ENCODE measurements around the gene MRPS16.
A peak's percentile ranks its signal among the peaks of the same experiment; 100 is the strongest.

MRPS16 gene

DNA sequence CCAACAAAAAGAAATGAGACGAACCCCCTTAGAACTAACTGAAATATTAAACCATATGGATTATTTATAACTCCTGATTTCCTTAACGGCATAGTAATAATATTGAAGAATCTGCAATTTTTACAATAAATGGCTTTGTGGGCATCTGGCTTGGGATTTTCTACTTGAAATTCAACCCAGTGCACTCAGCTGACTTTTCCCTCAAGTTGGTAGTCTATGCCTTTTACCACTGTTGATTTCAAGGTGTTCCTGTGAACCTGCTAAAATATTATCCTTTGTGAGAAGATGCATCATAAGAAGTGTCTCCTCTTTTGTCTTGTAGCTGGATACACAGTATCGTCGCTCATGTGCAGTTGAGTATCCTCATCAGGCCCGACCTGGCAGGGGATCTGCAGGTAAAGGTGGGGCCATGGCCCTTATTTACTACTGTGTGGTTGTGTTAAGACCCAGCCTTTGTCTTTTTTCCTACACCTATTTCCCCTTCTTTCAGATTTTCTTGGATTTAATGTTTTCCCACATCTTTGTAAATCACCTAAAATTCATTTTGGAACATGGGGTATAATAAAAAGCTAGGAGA, 13.4 kb downstream of the MRPS16 start:
- FAIRE-seq: no peak

DNA sequence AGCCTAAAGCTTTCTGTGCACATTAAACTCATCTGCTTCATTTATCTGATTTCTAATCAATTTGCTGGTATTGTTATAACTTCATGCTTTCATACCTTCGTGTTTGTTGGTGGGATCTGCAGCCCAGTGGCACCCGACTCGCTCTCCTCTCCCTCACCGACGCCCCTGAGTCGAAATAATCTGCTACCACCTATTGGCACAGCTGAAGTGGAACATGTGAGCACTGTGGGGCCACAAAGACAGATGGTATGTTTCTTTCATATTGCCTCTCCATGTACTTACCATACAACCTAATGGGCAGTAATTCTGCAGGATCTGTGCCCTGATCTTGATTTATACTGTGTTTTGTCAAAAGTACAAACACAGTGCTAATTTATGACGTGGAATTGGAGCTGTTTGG, 17.7 kb downstream of the MRPS16 start:
- FAIRE-seq: no peak

DNA sequence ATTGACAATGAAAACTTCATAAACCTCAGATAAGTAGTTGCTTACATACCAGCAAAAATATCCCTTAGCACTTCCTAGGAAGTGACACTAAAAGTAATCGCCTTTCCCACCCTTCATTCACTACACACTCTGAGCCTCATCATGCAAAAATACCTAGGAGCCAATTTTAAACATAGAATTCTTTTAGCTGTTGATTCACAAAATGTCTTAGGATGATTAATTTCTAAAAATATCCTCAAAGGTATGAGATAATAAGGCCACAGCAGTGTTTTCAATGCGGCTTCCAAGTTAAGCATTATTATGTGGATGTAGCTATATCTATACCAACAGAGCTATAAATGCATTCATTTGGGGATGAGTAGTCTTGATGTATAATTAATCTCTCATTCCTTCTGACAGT, 18.6 kb downstream of the MRPS16 start:
- FAIRE-seq: no peak

- FAIRE-seq: peak; percentile 31
Measured at GRCh38 chr10:73232887-73233286, 19.6 kb downstream of the MRPS16 start.

- no peak for FAIRE-seq
Measured at GRCh38 chr10:73229567-73229966, 22.9 kb downstream of the MRPS16 start.

GRCh38 chr10:73228247-73228646, 24.2 kb downstream of the MRPS16 start:
- no peak for FAIRE-seq

- no peak for FAIRE-seq
Measured at GRCh38 chr10:73226663-73227062, 25.8 kb downstream of the MRPS16 start.

GRCh38 chr10:73225518-73225917, 26.9 kb downstream of the MRPS16 start:
- FAIRE-seq: peak; percentile 48

- peak; percentile 52 for FAIRE-seq
Measured at GRCh38 chr10:73220989-73221388, 31.5 kb downstream of the MRPS16 start.

- no peak for FAIRE-seq
Measured at GRCh38 chr10:73219384-73219783, 33.1 kb downstream of the MRPS16 start.

DNA sequence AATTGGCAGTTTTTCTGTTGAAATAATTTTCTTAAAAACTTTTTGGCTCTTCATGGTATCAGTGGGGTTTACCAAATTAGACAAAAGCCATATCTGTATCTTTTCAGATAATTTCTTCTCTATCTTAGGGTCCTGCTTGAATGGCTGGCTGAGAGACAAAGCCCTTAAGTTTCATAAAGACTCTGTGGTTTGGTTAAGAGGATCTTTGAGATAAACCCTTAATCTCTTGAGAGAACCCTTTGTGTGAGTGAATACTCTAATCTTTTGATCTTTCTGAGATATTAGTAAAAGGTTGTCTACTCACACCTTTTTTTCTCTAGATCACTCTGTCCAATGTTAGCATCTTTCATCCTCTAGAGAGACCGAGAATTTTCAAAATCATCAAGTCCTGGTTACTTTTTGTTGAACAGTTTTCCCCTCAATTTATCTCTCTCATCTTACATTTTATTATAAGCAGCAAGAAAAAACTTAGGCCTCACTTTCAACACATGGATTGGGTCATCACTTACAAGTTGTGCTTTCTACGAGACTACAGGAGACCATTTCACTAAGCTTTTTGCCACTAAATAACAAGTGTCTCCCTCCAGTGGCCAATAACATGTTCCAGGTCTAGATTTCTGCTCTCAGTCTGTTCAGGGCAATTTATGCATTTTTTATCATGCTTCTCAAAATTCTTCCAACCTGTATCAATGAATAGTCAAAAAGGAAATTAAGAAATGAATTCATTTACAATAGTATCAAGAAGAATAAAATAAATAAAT, 33.8 kb downstream of the MRPS16 start:
- FAIRE-seq: peak; percentile 95

- FAIRE-seq: no peak
Measured at GRCh38 chr10:73217628-73218027, 34.8 kb downstream of the MRPS16 start.

DNA sequence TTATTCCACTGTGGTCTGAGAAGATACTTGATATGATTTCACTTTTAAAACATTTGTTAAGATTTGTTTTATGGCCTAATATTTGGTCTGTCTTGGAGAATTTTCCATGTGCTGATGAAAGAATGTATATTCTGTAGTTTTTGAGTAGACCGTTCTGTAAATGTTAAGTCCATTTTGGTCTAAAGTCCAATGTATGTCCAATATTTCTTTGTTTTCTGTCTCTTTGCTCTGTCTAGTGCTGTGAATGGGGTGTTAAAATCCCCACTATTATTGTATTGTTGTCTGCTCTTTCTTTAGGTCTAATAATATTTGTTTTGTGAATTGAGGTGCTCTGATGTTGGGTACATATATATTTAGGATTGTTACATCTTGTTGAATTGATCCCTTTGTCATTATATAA, 36.7 kb downstream of the MRPS16 start:
- FAIRE-seq: no peak

GRCh38 chr10:73211106-73211811, 41.2 kb downstream of the MRPS16 start:
- peak; percentile 37 for FAIRE-seq

GRCh38 chr10:73210395-73211105, 41.9 kb downstream of the MRPS16 start:
- no peak for FAIRE-seq

GRCh38 chr10:73209705-73210104, 42.7 kb downstream of the MRPS16 start:
- no peak for FAIRE-seq

DNA sequence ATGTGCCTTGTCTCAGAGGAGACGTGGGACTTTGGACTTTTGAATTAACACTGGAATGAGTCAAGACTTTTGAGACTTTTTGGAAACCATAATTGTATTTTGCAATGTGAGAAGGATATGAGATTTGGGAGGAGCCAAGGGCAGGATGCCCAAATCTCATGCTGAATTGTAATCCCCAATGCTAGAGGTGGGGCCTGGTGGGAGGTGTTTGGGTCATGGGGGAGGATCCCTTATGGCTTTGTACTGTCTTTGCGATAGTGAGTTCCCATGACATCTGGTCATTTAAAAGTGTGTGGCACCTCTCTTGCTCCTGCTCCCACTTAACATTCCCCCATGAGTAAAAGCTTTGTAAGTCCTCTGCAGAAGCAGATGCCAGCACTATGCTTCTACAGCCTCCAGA, 44.6 kb downstream of the MRPS16 start:
- no peak for FAIRE-seq

DNA sequence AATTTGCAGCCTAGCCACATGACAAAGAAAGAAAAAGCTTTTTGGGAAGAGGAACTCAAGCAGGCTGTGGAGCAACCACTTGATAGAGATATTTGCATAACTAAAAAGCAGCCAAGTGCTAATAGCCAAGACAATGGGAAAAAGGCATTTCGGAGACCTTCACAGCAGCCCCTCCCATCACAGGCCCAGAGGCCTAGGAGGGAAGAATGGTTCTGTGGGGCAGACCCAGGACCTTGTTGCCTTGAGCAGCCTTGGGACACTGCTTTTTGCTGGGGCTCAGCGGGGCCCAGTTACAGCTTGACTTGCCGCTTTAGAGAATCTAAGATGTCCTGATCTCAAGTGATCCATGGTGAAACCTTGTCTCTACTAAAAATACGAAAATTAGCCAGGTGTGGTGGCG, 46.1 kb downstream of the MRPS16 start:
- FAIRE-seq: no peak

- no peak for FAIRE-seq
Measured at GRCh38 chr10:73205890-73206289, 46.6 kb downstream of the MRPS16 start.

DNA sequence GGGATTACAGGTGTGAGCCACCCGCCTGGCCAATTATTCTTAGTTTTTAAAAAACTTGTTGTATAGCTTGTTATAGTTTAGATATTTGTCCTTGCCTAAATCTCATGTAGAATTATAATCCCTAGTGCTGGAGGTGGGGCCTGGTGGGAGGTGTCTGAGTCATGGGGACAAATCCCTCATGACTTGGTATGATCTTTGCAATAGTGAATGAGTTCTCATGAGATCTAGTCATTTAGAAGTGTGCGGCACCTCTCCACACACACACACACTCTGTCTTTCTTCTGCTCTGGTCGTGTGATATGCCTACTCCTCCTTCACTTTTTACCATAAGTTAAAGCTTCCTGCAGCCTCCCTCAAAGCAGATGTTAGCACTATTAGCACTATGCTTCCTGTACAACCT, 47.4 kb downstream of the MRPS16 start:
- FAIRE-seq: no peak
